Thyroid gland (tissue), 4 donors: ENCODE results near the gene CD22. TPM values are rescaled to one million over a fixed set of nuclear protein-coding genes. Genes with fewer than 3 reads are reported as not detected.

Experiments used
- DNase-seq, 2 donors: peaks; one replicate each; pipeline ENCODE4 v3.0.0-alpha.2; 2019
- H3K27ac ChIP-seq, 3 donors: fragments of 200-600 bp; sonication (generic); 1 replicate in 2 of 3; 2 replicates in 1 of 3; pipeline ENCODE4 v1.5.1; 2016 to 2019; ENCODE audit warnings: mild to moderate bottlenecking in 1 of 3, moderate library complexity in 1 of 3
- H3K27me3 ChIP-seq: fragments of 200-600 bp; sonication (generic); one replicate; pipeline ENCODE4 v1.5.1; 2019
- H3K36me3 ChIP-seq, 2 donors: fragments of 200-600 bp; sonication (generic); one replicate each; pipeline ENCODE4 v1.5.1; 2016 to 2019
- H3K4me1 ChIP-seq, 2 donors: fragments of 200-600 bp; sonication (generic); one replicate each; pipeline ENCODE4 v1.5.1; 2017 to 2019
- H3K4me3 ChIP-seq, 3 donors: fragments of 200-600 bp; sonication (generic); replicated peaks in 1 of 3; 1 replicate in 2 of 3; 2 replicates in 1 of 3; pipeline ENCODE4 v1.5.1; 2016; ENCODE audit warnings: mild to moderate bottlenecking in 1 of 3
- H3K9me3 ChIP-seq: fragments of 200-600 bp; sonication (generic); one replicate; pipeline ENCODE4 v1.5.1; 2017
- CTCF ChIP-seq, 6 experiments: fragments of 200-600 bp in 3 of 6; fragments of 450-650 bp in 3 of 6; sonication (generic) in 3 of 6; IDR thresholded peaks; one replicate each; pipeline ENCODE4 v1.5.1; 2016 to 2019; ENCODE audit warnings: antibody characterized with exemption in 6 of 6, mild to moderate bottlenecking in 2 of 6, inconsistent platforms in 1 of 6, moderate library complexity in 1 of 6
- POLR2A ChIP-seq, 2 donors: fragments of 450-650 bp; IDR thresholded peaks; one replicate each; pipeline ENCODE4 v1.6.1; 2017; ENCODE audit warnings: antibody characterized with exemption in 2 of 2, mild to moderate bottlenecking in 2 of 2, moderate library complexity in 1 of 2
- WGBS, 2 donors: methylation state at CpG; one replicate each; pipeline ENCODE4 v1.1.5; 2017; 5-methylcytosine and 5-hydroxymethylcytosine counted together
- intact Hi-C: fragments of 100-400 bp; cut with DNase I; formaldehyde crosslinking; loops from one replicate; pipeline ENCODE4 v1.15.1; 2023
- total RNA-seq, 4 donors: library from RNA; depleted of rRNA; stranded (reverse); fragments of >200 nt; gene quantifications; one replicate each; pipeline ENCODE4 v1.2.3, GENCODE V29; 2016

CD22 gene
- total RNA-seq, 4 donors from 2014 or later, result 0.68 to 18.4 (median 2.0) TPM

- no peak overlapping the region for H3K27ac ChIP-seq
- no peaks in the 10 kb centered on the region for H3K4me1 ChIP-seq
- intact Hi-C loops, result no loop called here
- no peaks in the 10 kb centered on the region for H3K27me3 ChIP-seq
- 70% methylated on average over 19 to 22 of the region's 25 CpGs for WGBS, 2 donors
- no peaks in the 10 kb centered on the region for H3K9me3 ChIP-seq
- H3K36me3 ChIP-seq, result no peaks in the 10 kb centered on the region
- DNase-seq, result no peak
- H3K4me3 ChIP-seq, result no peak overlapping the region
- no peak for TF ChIP-seq CTCF (IDR thresholded peaks at IDR 0.05)
- TF ChIP-seq POLR2A (IDR thresholded peaks at IDR 0.05), result no peak
Measured at GRCh38 chr19:35294859-35295791, 33.9 kb upstream of the CD22 start.

GRCh38 chr19:35295792-35296462 lies 33.1 kb upstream of the CD22 start:
- no peaks in the 10 kb centered on the region for H3K36me3 ChIP-seq
- TF ChIP-seq CTCF (IDR thresholded peaks at IDR 0.05) (no peak), POLR2A (IDR thresholded peaks at IDR 0.05) (no peak)
- H3K27ac ChIP-seq, result no peak overlapping the region
- H3K4me3 ChIP-seq, result no peak overlapping the region
- H3K9me3 ChIP-seq, result no peaks in the 10 kb centered on the region
- DNase-seq, result no peak
- intact Hi-C loops, result no loop called here
- H3K27me3 ChIP-seq, result no peaks in the 10 kb centered on the region
- no peaks in the 10 kb centered on the region for H3K4me1 ChIP-seq
- 67 to 73% methylated on average over 6 to 23 of the region's 24 CpGs for WGBS, 2 donors

- H3K27me3 ChIP-seq, result no peaks in the 10 kb centered on the region
Measured at GRCh38 chr19:35296644-35297514, 32.1 kb upstream of the CD22 start.

GRCh38 chr19:35297515-35297848 lies 31.5 kb upstream of the CD22 start:
- WGBS, 2 donors, result 94 to 96% methylated on average over 3 of the region's 3 CpGs
- Histone ChIP-seq H3K4me1 (no peaks in the 10 kb centered on the region), H3K27ac (no peak overlapping the region), H3K27me3 (no peaks in the 10 kb centered on the region), H3K36me3 (no peaks in the 10 kb centered on the region), H3K4me3 (no peak overlapping the region), H3K9me3 (no peaks in the 10 kb centered on the region)
- intact Hi-C loops, result no loop called here
- no peak for TF ChIP-seq POLR2A (IDR thresholded peaks at IDR 0.05)
- no peak for TF ChIP-seq CTCF (IDR thresholded peaks at IDR 0.05)
- no peak for DNase-seq

More at GRCh38 chr19:35296644-35297514, 32.1 kb upstream of the CD22 start:
- Histone ChIP-seq H3K4me3 (no peak overlapping the region), H3K27ac (no peak overlapping the region), H3K36me3 (no peaks in the 10 kb centered on the region), H3K9me3 (no peaks in the 10 kb centered on the region), H3K4me1 (no peaks in the 10 kb centered on the region)
- TF ChIP-seq POLR2A (IDR thresholded peaks at IDR 0.05) (no peak), CTCF (IDR thresholded peaks at IDR 0.05) (no peak)
- intact Hi-C loops, result no loop called here
- DNase-seq, result no peak
- 94 to 98% methylated on average over 7 of the region's 7 CpGs for WGBS, 2 donors
